ENCODE results near the gene MC3R. TPM values are rescaled to one million over a fixed set of nuclear protein-coding genes. Genes with fewer than 3 reads are reported as not detected.
"Not testable (repeated sequence)": the region's sequence is repeated elsewhere in the genome, so short reads cannot be mapped to it uniquely, and the experiment has no call there.

Gene MC3R
- total RNA-seq, 4 donors from 2014 or later: not detected

- Histone ChIP-seq H3K9me3 (peaks cover 5% of the 10 kb centered on the region), H3K27me3 (peaks cover 2% of the 10 kb centered on the region), H3K4me3 (no peak overlapping the region), H3K27ac (no peak overlapping the region), H3K36me3 (no peaks in the 10 kb centered on the region), H3K4me1 (peaks cover 4% of the 10 kb centered on the region)
- WGBS: 76% methylated on average over 2 of the region's 2 CpGs
- no peak for DNase-seq (ENCODE audit: low spot score in 2 of 2)
- TF ChIP-seq POLR2A (IDR thresholded peaks at IDR 0.05) (no peak), EP300 (IDR thresholded peaks at IDR 0.05) (no peak), CTCF (IDR thresholded peaks at IDR 0.05) (no peak), POLR2AphosphoS5 (IDR thresholded peaks at IDR 0.05) (no peak)
These were observed 30.7 kb upstream of the MC3R start for GRCh38 chr20:56217829-56218228.

- peaks cover 11% of the 10 kb centered on the region for H3K4me1 ChIP-seq
- H3K36me3 ChIP-seq; H3K27ac ChIP-seq; H3K27me3 ChIP-seq; DNase-seq (ENCODE audit: low spot score in 2 of 2); H3K4me3 ChIP-seq; H3K9me3 ChIP-seq: not testable (repeated sequence)
- 81% methylated on average over 4 of the region's 4 CpGs for WGBS
These were observed 27.3 kb upstream of the MC3R start for GRCh38 chr20:56221186-56221585.

GRCh38 chr20:56222201-56222600, 26.3 kb upstream of the MC3R start:
- Histone ChIP-seq H3K27ac (no peak overlapping the region), H3K36me3 (no peaks in the 10 kb centered on the region), H3K9me3 (peaks cover 5% of the 10 kb centered on the region), H3K4me1 (peaks cover 11% of the 10 kb centered on the region), H3K27me3 (no peaks in the 10 kb centered on the region), H3K4me3 (no peak overlapping the region)
- 60% methylated on average over 1 of the region's 1 CpG for WGBS
- TF ChIP-seq CTCF (IDR thresholded peaks at IDR 0.05): no peak
- TF ChIP-seq POLR2A (IDR thresholded peaks at IDR 0.05): no peak
- TF ChIP-seq EP300 (IDR thresholded peaks at IDR 0.05): no peak
- no peak for TF ChIP-seq POLR2AphosphoS5 (IDR thresholded peaks at IDR 0.05)
- no peak for DNase-seq (ENCODE audit: low spot score in 2 of 2)

GRCh38 chr20:56222945-56223344, 25.6 kb upstream of the MC3R start:
- TF ChIP-seq POLR2AphosphoS5 (IDR thresholded peaks at IDR 0.05) (no peak), POLR2A (IDR thresholded peaks at IDR 0.05) (no peak), EP300 (IDR thresholded peaks at IDR 0.05) (no peak), CTCF (IDR thresholded peaks at IDR 0.05) (no peak)
- Histone ChIP-seq H3K4me1 (peaks cover 11% of the 10 kb centered on the region), H3K27ac (no peak overlapping the region), H3K27me3 (no peaks in the 10 kb centered on the region), H3K36me3 (no peaks in the 10 kb centered on the region), H3K4me3 (no peak overlapping the region), H3K9me3 (peaks cover 5% of the 10 kb centered on the region)
- no peak for DNase-seq (ENCODE audit: low spot score in 2 of 2)
- 32% methylated on average over 2 of the region's 2 CpGs for WGBS

- Histone ChIP-seq H3K27me3 (no peaks in the 10 kb centered on the region), H3K4me1 (peaks cover 11% of the 10 kb centered on the region), H3K27ac (no peak overlapping the region), H3K9me3 (peaks cover 5% of the 10 kb centered on the region), H3K4me3 (no peak overlapping the region), H3K36me3 (no peaks in the 10 kb centered on the region)
- no peak for DNase-seq (ENCODE audit: low spot score in 2 of 2)
- WGBS: 52% methylated on average over 7 of the region's 7 CpGs
- TF ChIP-seq CTCF (IDR thresholded peaks at IDR 0.05) (no peak), EP300 (IDR thresholded peaks at IDR 0.05) (no peak)
These were observed 25.2 kb upstream of the MC3R start for GRCh38 chr20:56223352-56223751.

GRCh38 chr20:56228021-56228420, 20.5 kb upstream of the MC3R start:
- DNase-seq (ENCODE audit: low spot score in 2 of 2): no peak
- Histone ChIP-seq H3K9me3 (no peaks in the 10 kb centered on the region), H3K27ac (no peak overlapping the region), H3K4me3 (no peak overlapping the region), H3K4me1 (peaks cover 5% of the 10 kb centered on the region), H3K27me3 (no peaks in the 10 kb centered on the region), H3K36me3 (no peaks in the 10 kb centered on the region)
- 79% methylated on average over 3 of the region's 3 CpGs for WGBS
- no peak for TF ChIP-seq CTCF (IDR thresholded peaks at IDR 0.05)
- TF ChIP-seq EP300 (IDR thresholded peaks at IDR 0.05): no peak
- TF ChIP-seq POLR2A (IDR thresholded peaks at IDR 0.05): no peak
- no peak for TF ChIP-seq POLR2AphosphoS5 (IDR thresholded peaks at IDR 0.05)
